HepG2 (cell line): ENCODE results near the gene SELENOV. TPM values are rescaled to one million over a fixed set of nuclear protein-coding genes. Genes with fewer than 3 reads are reported as not detected.

Source experiments
- ATAC-seq: fragments of 200-7000 bp; cut with Tn5 transposase; 3 replicates; pipeline ENCODE4 v1.9.1; 2020; ENCODE audit warnings: mild to moderate bottlenecking, moderate library complexity
- BruUV-seq: library from RNA; stranded (reverse); fragments of 400-500 nt; replicated peaks from 2 replicates; lab custom pipeline; 2021; lab: Mats Ljungman, UMichigan
- CTCF ChIA-PET: fragments of 300-600 bp; formaldehyde crosslinking; extraction: SDS; loops from one replicate; lab custom pipeline; 2021; ENCODE audit warnings: low total read pairs, inconsistent platforms, low intra/inter-chr PET ratio; lab: Yijun Ruan, JAX
- POLR2A ChIA-PET: fragments of 350-600 bp; sonication (Branson Sonifier 250); formaldehyde crosslinking; loops from one replicate; lab custom pipeline; 2020; ENCODE audit warnings: antibody characterized with exemption, inconsistent platforms; lab: Yijun Ruan, JAX
- DNase-seq: peaks from one replicate; pipeline ENCODE4 v3.0.0-alpha.2; 2015; ENCODE audit warnings: low spot score
- FAIRE-seq: peaks from 3 replicates; lab custom pipeline; 2011; peaks lifted over from hg19 to GRCh38; lab: Jason Lieb, UNC
- H2AFZ ChIP-seq: one replicate; pipeline ENCODE4 v1.6.1; 2011; ENCODE audit warnings: low read length, inconsistent platforms
- H3K27ac ChIP-seq: fragments of 300-600 bp; 3 replicates; pipeline ENCODE4 v1.8.0; 2011; ENCODE audit warnings: mixed run types, mild to moderate bottlenecking, mixed read lengths, low read length, inconsistent platforms; ENCODE audit not compliant: insufficient read depth; ENCODE audit errors: extremely low read length
- H3K27me3 ChIP-seq, 2 experiments: fragments of 200-600 bp in 1 of 2; 2 replicates in 1 of 2; 3 replicates in 1 of 2; pipeline versions ENCODE4 v1.6.0 to v1.8.0; 2011; ENCODE audit warnings: low read length in 2 of 2, mild to moderate bottlenecking in 2 of 2, moderate library complexity in 2 of 2, inconsistent platforms in 1 of 2; ENCODE audit not compliant: insufficient read depth in 2 of 2, control insufficient read depth in 1 of 2
- H3K36me3 ChIP-seq, 2 experiments: fragments of 200-600 bp in 1 of 2; replicated peaks in 1 of 2; 2 replicates in 1 of 2; 3 replicates in 1 of 2; pipeline versions ENCODE4 v1.5.1 to v1.8.0; 2011; ENCODE audit warnings: low read length in 2 of 2, inconsistent platforms in 1 of 2; ENCODE audit not compliant: insufficient read depth in 2 of 2, control insufficient read depth in 1 of 2
- H3K4me1 ChIP-seq: 2 replicates; pipeline ENCODE4 v1.5.1; 2012; ENCODE audit warnings: low read length, inconsistent platforms; ENCODE audit not compliant: insufficient read depth
- H3K4me2 ChIP-seq: 2 replicates; pipeline ENCODE4 v1.6.0; 2011; ENCODE audit warnings: low read depth, low read length, inconsistent platforms
- H3K4me3 ChIP-seq, 3 experiments: fragments of 200-600 bp in 1 of 3; sonication (generic), shearing (Covaris generic) in 1 of 3; replicated peaks in 1 of 3; 2 replicates each; pipeline ENCODE4 v1.5.1; 2011 to 2016; ENCODE audit warnings: low read length in 3 of 3, inconsistent platforms in 2 of 3, low read depth in 2 of 3, mild to moderate bottlenecking in 2 of 3, control low read depth in 1 of 3, mixed read lengths in 1 of 3; ENCODE audit not compliant: insufficient read depth in 1 of 3
- H3K79me2 ChIP-seq: one replicate; pipeline ENCODE4 v1.6.1; 2011; ENCODE audit warnings: low read length, inconsistent platforms; ENCODE audit not compliant: insufficient read depth
- H3K9ac ChIP-seq: 2 replicates; pipeline ENCODE4 v1.6.0; 2011; ENCODE audit warnings: mild to moderate bottlenecking, low read depth, low read length, inconsistent platforms; ENCODE audit not compliant: insufficient read depth
- H3K9me3 ChIP-seq: 2 replicates; pipeline ENCODE4 v1.5.1; 2012; ENCODE audit warnings: mild to moderate bottlenecking, low read length
- H4K20me1 ChIP-seq: 2 replicates; pipeline ENCODE4 v1.6.0; 2011; ENCODE audit warnings: inconsistent platforms, mild to moderate bottlenecking, low read length, moderate library complexity; ENCODE audit not compliant: insufficient read depth
- DMAP1 ChIP-seq: IDR thresholded peaks from 2 replicates; pipeline ENCODE4 v1.6.1; 2016
- KDM4B ChIP-seq: sonication (generic); formaldehyde crosslinking; IDR thresholded peaks from 2 replicates; pipeline ENCODE4 v1.4.0; 2020; ENCODE audit warnings: missing genetic modification reagents
- LCORL ChIP-seq, 2 experiments: fragments of 450-650 bp in 1 of 2; sonication (generic) in 1 of 2; formaldehyde crosslinking in 1 of 2; IDR thresholded peaks; 2 replicates each; pipeline versions ENCODE4 v1.5.0 to v1.6.1; 2017 to 2020; ENCODE audit warnings: antibody characterized with exemption in 1 of 2, missing genetic modification reagents in 1 of 2
- PITX1 ChIP-seq: sonication (generic); formaldehyde crosslinking; IDR thresholded peaks from 2 replicates; pipeline ENCODE4 v1.5.1; 2020; ENCODE audit warnings: mild to moderate bottlenecking, missing genetic modification reagents
- RFXANK ChIP-seq: IDR thresholded peaks from 2 replicates; pipeline ENCODE4 v1.6.1; 2016
- SIN3A ChIP-seq: IDR thresholded peaks from 2 replicates; pipeline ENCODE4 v1.6.1; 2011; ENCODE audit warnings: low read depth, mild to moderate bottlenecking, control low read depth, low read length, borderline replicate concordance
- TARDBP ChIP-seq: sonication (generic); formaldehyde crosslinking; IDR thresholded peaks from 2 replicates; pipeline ENCODE4 v1.8.0; 2022; ENCODE audit warnings: mild to moderate bottlenecking, missing genetic modification reagents
- TSC22D2 ChIP-seq: sonication (generic); formaldehyde crosslinking; IDR thresholded peaks from 2 replicates; pipeline ENCODE4 v1.5.1; 2020; ENCODE audit warnings: missing genetic modification reagents, mild to moderate bottlenecking, borderline replicate concordance
- ZFP1 ChIP-seq: IDR thresholded peaks from 2 replicates; pipeline ENCODE4 v1.6.1; 2016
- ZNF451 ChIP-seq: sonication (generic); formaldehyde crosslinking; IDR thresholded peaks from 2 replicates; pipeline ENCODE4 v1.5.0; 2020; ENCODE audit warnings: mild to moderate bottlenecking, missing genetic modification reagents
- ZNF557 ChIP-seq: sonication (generic); formaldehyde crosslinking; IDR thresholded peaks from 2 replicates; pipeline ENCODE4 v1.4.0; 2020; ENCODE audit warnings: missing genetic modification reagents
- ZSCAN9 ChIP-seq: IDR thresholded peaks from 2 replicates; pipeline ENCODE4 v1.6.1; 2016; ENCODE audit warnings: borderline replicate concordance
- WGBS: methylation state at CpG from one replicate; pipeline ENCODE4 v1.1.6; 2017; ENCODE audit warnings: low lambda C conversion rate; 5-methylcytosine and 5-hydroxymethylcytosine counted together
- in situ Hi-C: cut with HindIII; loops from 2 replicates; pipeline ENCODE4 v1.10.0; 2017; ENCODE audit warnings: low pct_unique_long_range_greater_than_20kb; ENCODE audit not compliant: extremely low pct_ligation_motif_present
- intact Hi-C: fragments of 100-400 bp; cut with micrococcal nuclease; formaldehyde crosslinking; loops from one replicate; pipeline ENCODE4 v1.10.0; 2022; ENCODE audit not compliant: unreplicated experiment
- polyA plus RNA-seq, 8 experiments: library from polyadenylated mRNA; depleted of rRNA in 3 of 8; stranded (reverse) in 7 of 8; unstranded in 1 of 8; fragments of >200 nt; fragmentation: Illumina TruSeq in 4 of 8; extraction: Trizol in 4 of 8; gene quantifications; 2 replicates each; pipeline versions ENCODE4 v1.2.1 to v1.2.3, GENCODE V29; 2011 to 2016; ENCODE audit warnings: low read depth in 4 of 8, missing spikeins in 1 of 8, mixed read lengths in 1 of 8; ENCODE audit not compliant: insufficient read depth in 1 of 8
- total RNA-seq, 5 experiments: library from RNA; depleted of rRNA; stranded (reverse); fragments of >200 nt; fragmentation: Illumina TruSeq; extraction: Trizol; gene quantifications; 2 replicates each; pipeline ENCODE4 v1.2.3, GENCODE V29; 2016; ENCODE audit warnings: low read depth in 1 of 5
- TF ChIP-seq, protein P1 (sequence below): sonication (generic); formaldehyde crosslinking; IDR thresholded peaks from 2 replicates; pipeline ENCODE4 v1.4.0; 2020; ENCODE audit warnings: mild to moderate bottlenecking, missing genetic modification reagents
- TF ChIP-seq, protein P2 (sequence below): fragments of 450-650 bp; IDR thresholded peaks from 2 replicates; pipeline ENCODE4 v1.6.1; 2017; ENCODE audit warnings: mild to moderate bottlenecking
- TF ChIP-seq, protein P3 (sequence below): sonication (generic); formaldehyde crosslinking; IDR thresholded peaks from 2 replicates; pipeline ENCODE4 v1.8.0; 2022; ENCODE audit warnings: low read depth, missing genetic modification reagents

Gene SELENOV
- total and polyA plus RNA-seq, 2 of the 13 experiments (the other 11 are each of a cell fraction or from before 2014, with no cell fraction given) = not detected

DNA sequence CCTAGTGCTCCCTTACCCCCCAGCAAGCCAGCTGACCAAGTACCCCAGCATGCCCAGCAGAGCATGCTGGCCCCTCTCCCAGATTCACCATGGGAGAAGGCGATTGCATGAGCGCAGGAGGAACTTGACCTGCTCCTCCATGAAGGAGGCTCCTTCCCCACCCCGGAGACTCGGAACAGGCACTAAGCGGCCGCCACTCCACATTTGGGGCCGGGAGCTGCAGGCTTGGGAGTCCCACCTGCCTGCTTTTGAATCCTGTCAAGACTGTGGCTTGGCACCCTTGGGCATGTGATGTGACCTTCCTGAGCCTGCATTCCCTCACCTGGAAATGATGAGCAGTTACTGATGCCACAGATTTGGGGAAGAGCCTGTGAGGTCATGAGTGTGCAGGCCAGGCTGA is 47.0 kb upstream of the SELENOV start:
- in situ Hi-C loops = no loop called here
- no peak overlapping the region for H3K4me2 ChIP-seq
- no peaks in the 10 kb centered on the region for H3K79me2 ChIP-seq
- no TSS peak for BruUV-seq
- no peak for FAIRE-seq
- TF ChIP-seq KDM4B (CRISPR knock-in tag) (no peak), TSC22D2 (CRISPR knock-in tag) (no peak), SIN3A (no peak), DMAP1 (CRISPR knock-in tag) (no peak), ZNF451 (CRISPR knock-in tag) (no peak), ZNF557 (CRISPR knock-in tag) (no peak), PITX1 (CRISPR knock-in tag) (no peak), TARDBP (CRISPR knock-in tag) (no peak), LCORL (IDR thresholded peaks at IDR 0.05) (no peak), LCORL (CRISPR knock-in tag; IDR thresholded peaks at IDR 0.05) (no peak), ZSCAN9 (no peak), RFXANK (CRISPR knock-in tag) (no peak), ZFP1 (CRISPR knock-in tag) (no peak)
- TF ChIP-seq, protein P1, sequence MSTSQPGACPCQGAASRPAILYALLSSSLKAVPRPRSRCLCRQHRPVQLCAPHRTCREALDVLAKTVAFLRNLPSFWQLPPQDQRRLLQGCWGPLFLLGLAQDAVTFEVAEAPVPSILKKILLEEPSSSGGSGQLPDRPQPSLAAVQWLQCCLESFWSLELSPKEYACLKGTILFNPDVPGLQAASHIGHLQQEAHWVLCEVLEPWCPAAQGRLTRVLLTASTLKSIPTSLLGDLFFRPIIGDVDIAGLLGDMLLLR (CRISPR knock-in tag) = no peak
- TF ChIP-seq, protein P2, sequence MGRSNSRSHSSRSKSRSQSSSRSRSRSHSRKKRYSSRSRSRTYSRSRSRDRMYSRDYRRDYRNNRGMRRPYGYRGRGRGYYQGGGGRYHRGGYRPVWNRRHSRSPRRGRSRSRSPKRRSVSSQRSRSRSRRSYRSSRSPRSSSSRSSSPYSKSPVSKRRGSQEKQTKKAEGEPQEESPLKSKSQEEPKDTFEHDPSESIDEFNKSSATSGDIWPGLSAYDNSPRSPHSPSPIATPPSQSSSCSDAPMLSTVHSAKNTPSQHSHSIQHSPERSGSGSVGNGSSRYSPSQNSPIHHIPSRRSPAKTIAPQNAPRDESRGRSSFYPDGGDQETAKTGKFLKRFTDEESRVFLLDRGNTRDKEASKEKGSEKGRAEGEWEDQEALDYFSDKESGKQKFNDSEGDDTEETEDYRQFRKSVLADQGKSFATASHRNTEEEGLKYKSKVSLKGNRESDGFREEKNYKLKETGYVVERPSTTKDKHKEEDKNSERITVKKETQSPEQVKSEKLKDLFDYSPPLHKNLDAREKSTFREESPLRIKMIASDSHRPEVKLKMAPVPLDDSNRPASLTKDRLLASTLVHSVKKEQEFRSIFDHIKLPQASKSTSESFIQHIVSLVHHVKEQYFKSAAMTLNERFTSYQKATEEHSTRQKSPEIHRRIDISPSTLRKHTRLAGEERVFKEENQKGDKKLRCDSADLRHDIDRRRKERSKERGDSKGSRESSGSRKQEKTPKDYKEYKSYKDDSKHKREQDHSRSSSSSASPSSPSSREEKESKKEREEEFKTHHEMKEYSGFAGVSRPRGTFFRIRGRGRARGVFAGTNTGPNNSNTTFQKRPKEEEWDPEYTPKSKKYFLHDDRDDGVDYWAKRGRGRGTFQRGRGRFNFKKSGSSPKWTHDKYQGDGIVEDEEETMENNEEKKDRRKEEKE = no peak
- TF ChIP-seq, protein P3, sequence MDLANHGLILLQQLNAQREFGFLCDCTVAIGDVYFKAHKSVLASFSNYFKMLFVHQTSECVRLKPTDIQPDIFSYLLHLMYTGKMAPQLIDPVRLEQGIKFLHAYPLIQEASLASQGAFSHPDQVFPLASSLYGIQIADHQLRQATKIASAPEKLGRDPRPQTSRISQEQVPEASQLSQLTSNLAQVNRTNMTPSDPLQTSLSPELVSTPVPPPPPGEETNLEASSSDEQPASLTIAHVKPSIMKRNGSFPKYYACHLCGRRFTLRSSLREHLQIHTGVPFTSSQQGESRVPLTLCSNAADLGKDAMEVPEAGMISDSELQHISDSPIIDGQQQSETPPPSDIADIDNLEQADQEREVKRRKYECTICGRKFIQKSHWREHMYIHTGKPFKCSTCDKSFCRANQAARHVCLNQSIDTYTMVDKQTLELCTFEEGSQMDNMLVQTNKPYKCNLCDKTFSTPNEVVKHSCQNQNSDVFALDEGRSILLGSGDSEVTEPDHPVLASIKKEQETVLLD = no peak
- TF ChIP-seq, all 625 proteins: peak for 0
- Histone ChIP-seq H3K9me3 (no peaks in the 10 kb centered on the region), H2AFZ (no peak overlapping the region), H3K27ac (no peak overlapping the region), H3K4me1 (no peaks in the 10 kb centered on the region), H4K20me1 (no peaks in the 10 kb centered on the region), H3K4me3 (no peak overlapping the region), H3K27me3 (no peaks in the 10 kb centered on the region), H3K9ac (no peak overlapping the region), H3K36me3 (peaks cover 56 to 91% of the 10 kb centered on the region in 2 experiments)
- ATAC-seq (no peak), DNase-seq (no peak)
- WGBS = 100% methylated on average over 2 of the region's 7 CpGs
- POLR2A ChIA-PET = no interaction called here
- CTCF ChIA-PET = no interaction called here
- intact Hi-C loops = no loop called here
